Pulmonary artery endothelial cell (primary cell): ENCODE data around the gene OR5F1. TPM values are rescaled to one million over a fixed set of nuclear protein-coding genes. Genes with fewer than 3 reads are reported as not detected.

Source experiments
- DNase-seq: peaks from one replicate; pipeline ENCODE4 v3.0.0-alpha.2; 2011; ENCODE audit warnings: low read depth, low spot score
- total RNA-seq: library from RNA; depleted of rRNA; stranded (reverse); fragments of >200 nt; gene quantifications from 2 replicates; pipeline ENCODE4 v1.2.3, GENCODE V29; 2014

Gene OR5F1
- total RNA-seq: not detected in 2 replicates

- no peak for DNase-seq
Measured at GRCh38 chr11:55994525-55994924, at the start of gene OR5F1. Gene OR5F1, minus strand, starts transcription at chr11:55994625. Its CDS starts 0 bp downstream, at chr11:55994625.

DNA sequence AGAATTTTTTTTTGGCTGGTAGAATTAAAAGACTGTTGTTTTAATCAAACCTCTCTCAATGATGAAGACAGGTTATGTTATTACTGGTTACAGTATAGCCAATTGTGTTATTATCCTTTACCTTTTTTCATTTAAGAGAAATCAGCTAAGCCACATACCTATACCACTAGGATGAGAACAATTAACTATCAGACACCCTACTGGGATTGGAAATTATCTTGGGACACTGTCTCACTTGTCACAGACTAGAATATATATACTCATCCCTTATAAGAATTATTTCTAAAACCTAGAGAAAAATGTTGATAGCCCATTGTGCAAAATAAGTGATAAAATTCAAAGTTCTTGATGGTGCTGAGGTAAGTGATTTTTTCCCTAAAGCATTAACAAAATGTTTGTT is 32.9 kb upstream of the OR5F1 start, which contains the start of gene OR5AS1:
TSS of gene OR5AS1 (plus strand) at position 301 of the 400 bp plus-strand sequence. CDS start 2,765 bp downstream, outside the sequence.
- DNase-seq: no peak

- no peak for DNase-seq
Measured at GRCh38 chr11:56013805-56014204, 19.4 kb upstream of the OR5F1 start.

GRCh38 chr11:56010716-56011115 is 16.3 kb upstream of the OR5F1 start:
- no peak for DNase-seq

- DNase-seq: no peak
Measured at GRCh38 chr11:55970935-55971334, 23.5 kb downstream of the OR5F1 start.

DNA sequence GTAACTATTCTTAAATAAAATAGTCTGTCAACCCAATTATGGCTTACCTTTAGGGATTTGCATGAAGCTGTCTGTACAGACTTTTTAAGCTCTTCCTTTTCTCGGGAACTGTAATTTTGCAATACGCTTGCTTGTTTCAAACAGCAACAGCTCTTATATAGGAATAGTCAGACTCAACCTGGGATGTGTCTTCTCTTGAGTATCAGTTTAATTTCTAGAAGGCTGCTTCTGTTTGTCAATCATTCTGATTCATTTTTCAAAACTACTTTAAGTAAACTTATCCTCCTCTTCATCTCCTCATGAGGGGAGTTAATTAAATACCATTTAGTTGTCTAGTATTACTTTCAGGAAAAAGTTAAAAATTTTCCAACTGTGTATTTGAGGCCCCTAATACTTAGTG is 24.6 kb downstream of the OR5F1 start, which contains the start of gene OR10AG1:
TSS of gene OR10AG1 (minus strand) at position 101 of the 400 bp plus-strand sequence. CDS start at position 63, 38 bp downstream.
- DNase-seq: no peak

DNA sequence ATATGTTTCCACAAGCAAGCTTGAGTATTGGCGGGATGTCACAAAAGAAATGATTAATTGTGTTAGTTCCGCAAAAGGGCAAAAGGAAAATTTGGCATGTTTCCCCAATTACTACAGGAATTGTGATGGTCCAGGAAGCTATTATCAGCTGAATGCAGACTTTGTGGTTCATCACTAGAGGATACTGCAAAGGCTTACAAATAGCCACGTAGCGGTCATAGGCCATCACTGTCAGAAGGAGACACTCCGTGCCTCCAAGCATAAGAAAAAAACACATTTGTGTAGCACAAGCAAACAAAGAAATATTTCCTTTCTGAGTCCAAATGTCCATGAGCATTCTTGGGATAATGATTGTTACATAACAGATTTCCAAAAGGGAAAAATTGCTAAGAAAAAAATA is 26.5 kb downstream of the OR5F1 start:
- DNase-seq: no peak

- DNase-seq: no peak
Measured at GRCh38 chr11:55966391-55966790, 28.0 kb downstream of the OR5F1 start.

- no peak for DNase-seq
Measured at GRCh38 chr11:55956521-55956920, 37.9 kb downstream of the OR5F1 start.

GRCh38 chr11:55949330-55949729 is 45.1 kb downstream of the OR5F1 start:
- no peak for DNase-seq

Other genes with a start within 250 kb of the OR5F1 start
- not detected in 2 replicates for gene OR5D13, start 221.2 kb downstream of the OR5F1 start, total RNA-seq
- not detected in 2 replicates for gene OR5D14, start 199.1 kb downstream of the OR5F1 start, total RNA-seq
- gene OR5L1, start 183.3 kb downstream of the OR5F1 start, total RNA-seq: not detected in 2 replicates
- gene OR5D18, start 175.0 kb downstream of the OR5F1 start, total RNA-seq: not detected in 2 replicates
- gene OR5L2, start 167.4 kb downstream of the OR5F1 start, total RNA-seq: not detected in 2 replicates
- not detected in 2 replicates for gene OR5D16, start 155.9 kb downstream of the OR5F1 start, total RNA-seq
- gene TRIM51, start 111.3 kb downstream of the OR5F1 start, total RNA-seq: not detected in 2 replicates
- not detected in 2 replicates for gene OR5W2, start 80.0 kb downstream of the OR5F1 start, total RNA-seq
- gene OR5I1, start 58.2 kb downstream of the OR5F1 start, total RNA-seq: not detected in 2 replicates
- not detected in 2 replicates for gene OR10AG1, start 24.7 kb downstream of the OR5F1 start, total RNA-seq
- not detected in 2 replicates for gene OR5AS1, start 33.0 kb upstream of the OR5F1 start, total RNA-seq
- gene OR8I2, start 98.7 kb upstream of the OR5F1 start, total RNA-seq: not detected in 2 replicates
- gene OR8H2, start 109.1 kb upstream of the OR5F1 start, total RNA-seq: not detected in 2 replicates
- gene OR8H3, start 127.7 kb upstream of the OR5F1 start, total RNA-seq: not detected in 2 replicates
- gene OR8J3, start 145.6 kb upstream of the OR5F1 start, total RNA-seq: not detected in 2 replicates
- not detected in 2 replicates for gene OR8K5, start 165.7 kb upstream of the OR5F1 start, total RNA-seq
- not detected in 2 replicates for gene OR5J2, start 182.0 kb upstream of the OR5F1 start, total RNA-seq
- not detected in 2 replicates for gene OR5T2, start 239.6 kb upstream of the OR5F1 start, total RNA-seq